Measurements from ENCODE around the gene PACRG.

PACRG gene

GRCh38 chr6:162798546-162799266 is 70.9 kb downstream of the PACRG start:
- no peak for DNase-seq

GRCh38 chr6:162814426-162814973 is 86.7 kb downstream of the PACRG start:
- DNase-seq = no peak

GRCh38 chr6:162817196-162817595 is 89.4 kb downstream of the PACRG start:
- DNase-seq = no peak

- no peak for DNase-seq
These were observed 91.5 kb downstream of the PACRG start for GRCh38 chr6:162819284-162819683.

DNA sequence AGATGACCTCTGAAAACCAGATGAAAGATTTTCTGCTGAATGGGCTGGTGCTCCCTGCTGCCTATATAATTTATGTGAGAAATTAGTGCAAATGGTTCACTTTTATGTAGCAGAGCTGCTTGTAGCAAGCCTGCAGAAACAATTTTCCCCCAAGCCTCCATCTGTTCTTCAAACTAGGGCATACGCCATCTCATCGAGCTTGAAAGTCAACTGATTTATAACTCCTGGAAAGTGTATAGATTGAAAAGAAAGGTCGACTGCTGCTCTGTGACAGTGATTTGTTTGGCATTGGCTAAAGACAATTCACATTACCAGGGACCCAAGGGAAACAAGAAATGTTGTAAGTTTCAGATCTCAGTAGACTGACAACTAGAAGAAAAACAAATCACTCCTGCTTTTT is 93.3 kb downstream of the PACRG start:
- no peak for DNase-seq

DNA sequence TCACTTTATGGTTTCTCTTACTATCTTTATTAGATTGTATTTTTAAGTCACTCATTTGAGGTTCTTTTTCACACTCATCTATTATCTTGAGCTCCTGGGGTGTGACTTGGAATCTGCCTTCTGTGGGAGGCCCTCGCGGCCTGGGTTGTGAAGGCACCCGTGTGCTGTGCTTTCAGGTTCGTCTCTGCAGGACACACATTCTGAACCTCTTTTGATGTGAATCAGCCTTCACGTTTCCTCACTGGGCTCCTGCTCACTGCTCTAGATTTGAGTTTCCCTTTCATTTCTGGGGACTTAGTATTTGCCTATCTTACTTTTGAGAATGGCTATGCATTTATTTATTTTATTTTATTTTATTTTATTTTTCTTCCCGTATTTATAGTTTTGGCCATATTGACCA is 97.8 kb downstream of the PACRG start:
- DNase-seq = no peak

DNA sequence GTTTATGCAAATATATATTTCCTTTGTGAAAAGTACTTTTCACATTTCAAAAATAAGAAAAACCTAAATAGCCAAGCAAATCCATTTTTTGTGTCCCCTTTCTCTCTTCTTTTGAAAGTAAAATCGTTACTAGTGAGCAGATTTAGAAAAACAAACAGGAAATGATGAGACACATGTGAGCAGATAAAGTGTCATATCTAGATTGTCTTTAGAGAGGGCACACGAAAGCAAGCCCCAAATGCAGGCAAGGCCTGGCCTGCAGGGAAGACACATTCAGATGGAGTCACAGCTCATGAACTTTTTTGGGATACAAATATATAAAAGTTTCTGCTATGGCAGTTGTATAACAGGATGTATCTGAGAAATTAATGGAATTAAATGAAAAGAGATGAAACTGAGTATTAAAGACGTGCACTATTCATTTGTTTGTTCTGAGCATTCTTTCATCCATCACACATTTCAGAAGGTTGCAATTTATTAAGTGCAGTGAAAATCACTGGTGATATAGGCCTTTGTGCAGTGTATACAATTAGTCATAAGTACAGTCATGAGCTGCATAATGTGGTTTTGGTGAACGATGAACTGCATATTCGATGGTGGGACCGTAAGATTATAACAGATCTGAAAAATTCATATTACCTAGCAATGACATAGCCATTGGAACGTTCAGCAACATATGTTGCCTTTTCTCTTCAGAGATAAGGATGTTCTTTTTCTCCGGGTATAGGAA is 101.4 kb downstream of the PACRG start:
- no peak for DNase-seq

- DNase-seq = no peak
These were observed 106.0 kb downstream of the PACRG start for GRCh38 chr6:162833776-162834175.

DNA sequence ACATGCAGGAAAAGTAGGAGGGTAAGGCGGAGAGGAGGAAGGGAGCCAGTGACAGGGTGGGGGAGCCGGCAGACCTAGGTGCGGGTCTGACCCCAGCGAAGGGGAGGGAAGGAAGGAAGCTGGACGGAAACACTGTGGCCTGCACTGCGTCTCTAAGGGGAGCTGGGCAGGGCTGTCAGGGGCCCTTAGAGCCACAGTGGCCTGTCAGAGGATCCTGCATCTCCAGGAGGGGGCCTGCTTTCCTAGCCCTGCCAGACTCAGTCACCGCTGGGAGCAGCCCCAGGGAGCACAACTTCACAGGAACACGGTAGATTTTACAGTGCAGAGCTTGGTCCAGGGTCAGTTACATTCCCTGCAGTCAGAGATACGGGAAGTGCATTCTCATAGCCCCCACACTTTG is 118.2 kb downstream of the PACRG start:
- no peak for DNase-seq

DNA sequence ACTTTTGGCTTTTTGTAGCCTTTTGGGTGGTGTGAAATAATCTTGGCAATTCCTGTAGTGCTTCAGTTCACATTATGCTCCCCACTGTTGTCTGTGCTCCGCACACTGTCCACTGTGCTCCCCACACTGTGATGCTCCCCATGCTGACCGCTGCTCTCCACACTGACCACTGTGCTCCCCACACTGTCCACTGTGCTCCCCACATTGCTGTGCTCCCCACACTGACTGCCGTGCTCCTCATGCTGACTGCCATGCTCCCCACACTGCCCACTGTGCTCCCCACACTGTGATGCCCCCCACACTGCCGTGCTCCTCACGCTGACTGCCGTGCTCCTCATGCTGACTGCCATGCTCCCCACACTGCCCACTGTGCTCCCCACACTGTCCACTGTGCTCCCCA is 118.9 kb downstream of the PACRG start:
- DNase-seq = no peak

DNA sequence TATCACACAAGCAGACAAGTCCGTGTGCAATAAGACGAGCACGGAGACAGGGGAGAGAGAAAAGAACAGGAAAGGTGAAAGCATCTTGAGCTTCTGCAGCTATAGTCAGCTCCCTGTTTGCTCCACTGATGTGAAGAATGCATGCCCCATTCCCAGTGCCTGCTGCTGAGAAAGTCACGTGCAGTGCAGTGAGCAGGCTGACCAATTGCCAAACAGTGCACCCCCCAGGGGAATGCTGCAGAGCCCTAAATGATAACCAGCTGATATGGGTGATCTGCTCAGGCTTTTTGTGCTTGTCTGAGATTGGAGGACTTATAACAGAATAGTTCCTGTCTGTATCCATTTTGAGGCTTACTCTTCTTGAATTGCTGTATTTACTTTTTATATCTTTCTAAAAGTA is 121.5 kb downstream of the PACRG start:
- DNase-seq = no peak

DNA sequence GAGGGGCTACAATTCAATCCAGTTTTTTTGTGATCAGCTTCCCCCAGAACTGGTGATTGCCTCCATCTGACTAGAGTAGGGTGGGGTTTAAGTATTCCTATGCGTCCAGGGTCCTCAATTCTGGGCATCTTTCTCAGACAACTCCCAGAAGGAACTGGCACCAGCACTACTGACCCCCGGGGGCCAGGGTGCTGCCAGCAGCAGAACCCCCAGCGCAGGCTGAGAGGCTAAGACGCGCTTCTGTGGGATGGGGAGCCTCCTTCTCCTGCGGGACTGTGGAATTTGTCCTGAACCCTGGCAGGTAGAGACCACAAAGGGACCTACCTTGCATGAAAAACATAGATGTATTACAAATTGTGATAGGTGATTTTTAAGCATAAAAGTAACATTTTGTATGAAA is 124.4 kb downstream of the PACRG start:
- DNase-seq = no peak

DNA sequence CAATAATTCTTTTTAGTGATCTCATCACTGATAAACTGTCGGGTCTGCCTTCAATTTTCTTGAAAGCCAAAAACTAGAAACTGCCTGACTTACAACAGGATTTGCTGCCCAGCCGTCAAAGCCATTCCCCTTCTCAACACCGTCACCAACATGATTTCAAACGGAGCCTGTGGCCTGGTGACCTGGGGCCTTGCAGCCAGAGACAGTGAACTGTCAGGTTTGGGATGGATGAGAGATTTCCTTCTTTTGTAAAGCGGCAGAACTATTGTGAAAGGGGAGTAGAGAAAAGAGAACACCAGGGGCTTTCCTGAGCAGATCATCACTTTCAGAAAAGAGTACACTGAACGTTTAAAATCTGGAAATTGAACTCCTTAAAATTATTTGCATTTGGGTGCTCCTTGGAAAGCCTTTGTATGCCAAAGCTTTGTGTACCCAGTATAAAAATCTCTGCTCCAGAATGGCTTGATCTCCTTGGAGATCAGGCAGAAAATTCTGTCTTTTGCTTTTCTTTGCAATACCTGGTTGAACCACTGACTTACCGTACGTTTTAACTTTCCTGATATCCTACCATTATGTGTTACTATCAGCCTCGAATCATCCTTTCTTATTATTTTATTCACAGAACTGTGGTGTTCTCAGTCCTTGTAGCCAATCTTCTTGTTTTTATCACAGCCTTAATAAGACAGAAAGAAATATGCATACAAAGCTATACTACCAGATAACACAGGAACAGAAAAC is 125.2 kb downstream of the PACRG start:
- no peak for DNase-seq

- no peak for DNase-seq
These were observed 126.5 kb downstream of the PACRG start for GRCh38 chr6:162854228-162854627.

GRCh38 chr6:162854734-162855191 is 127.0 kb downstream of the PACRG start:
- no peak for DNase-seq

- peak; percentile 49 for DNase-seq
These were observed 129.1 kb downstream of the PACRG start for GRCh38 chr6:162856885-162857284.

DNA sequence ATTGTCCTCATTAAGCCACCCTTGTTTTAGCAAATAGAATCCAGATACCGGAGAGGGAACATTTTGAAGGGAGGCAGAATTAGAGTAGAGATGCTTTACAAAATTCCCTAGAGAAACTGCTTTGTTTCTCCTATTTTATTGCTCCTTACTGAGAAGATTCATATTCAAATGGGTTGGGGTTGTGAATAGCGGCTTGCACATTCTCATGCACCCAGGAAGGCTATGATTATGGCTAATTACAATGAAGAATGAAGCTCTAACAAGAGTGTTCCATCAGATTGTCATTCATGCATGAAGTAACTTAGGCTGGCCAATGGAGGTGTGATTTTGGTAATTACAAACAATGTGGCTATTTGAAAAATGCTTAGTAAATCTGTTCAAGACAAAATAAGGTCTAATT is 129.6 kb downstream of the PACRG start:
- DNase-seq = peak; percentile 11

DNA sequence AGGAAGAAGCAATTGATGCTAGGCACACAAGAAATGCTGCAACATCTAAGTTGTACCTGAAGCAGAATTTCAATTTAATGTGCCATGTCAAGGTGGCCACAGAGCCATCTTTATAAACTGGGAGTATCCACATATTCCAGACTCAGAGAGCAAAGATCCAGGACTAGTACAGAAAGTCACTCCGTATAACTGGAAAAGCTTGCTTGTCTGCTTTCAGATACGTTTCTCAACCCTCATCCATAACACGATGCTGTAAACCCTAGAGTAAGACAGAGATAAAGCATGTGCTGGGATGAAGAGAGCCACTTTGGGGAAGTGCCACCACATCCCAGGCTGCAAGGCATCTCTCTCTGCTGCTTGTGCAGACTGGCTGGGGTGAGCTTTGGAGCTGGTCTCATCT is 134.7 kb downstream of the PACRG start:
- no peak for DNase-seq

DNA sequence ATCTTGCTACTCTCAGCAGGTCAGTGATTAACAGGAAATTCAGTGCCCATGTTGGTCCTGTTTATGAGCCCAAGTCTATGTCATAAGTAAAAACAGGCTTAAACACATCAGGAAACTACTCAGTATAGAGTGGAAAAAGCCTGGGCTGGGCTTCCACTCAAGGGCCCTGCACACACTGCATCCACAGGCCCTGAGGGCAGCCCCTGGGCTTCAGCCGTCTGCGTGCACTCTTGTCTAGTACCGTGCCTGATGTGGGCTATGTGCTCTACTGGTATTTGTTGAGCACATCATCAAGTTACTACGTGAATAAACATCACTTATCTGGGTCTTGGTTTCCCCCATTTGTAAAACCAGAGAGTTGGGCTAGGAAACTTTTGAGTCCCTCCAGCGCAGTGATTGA is 135.2 kb downstream of the PACRG start:
- DNase-seq = no peak

DNA sequence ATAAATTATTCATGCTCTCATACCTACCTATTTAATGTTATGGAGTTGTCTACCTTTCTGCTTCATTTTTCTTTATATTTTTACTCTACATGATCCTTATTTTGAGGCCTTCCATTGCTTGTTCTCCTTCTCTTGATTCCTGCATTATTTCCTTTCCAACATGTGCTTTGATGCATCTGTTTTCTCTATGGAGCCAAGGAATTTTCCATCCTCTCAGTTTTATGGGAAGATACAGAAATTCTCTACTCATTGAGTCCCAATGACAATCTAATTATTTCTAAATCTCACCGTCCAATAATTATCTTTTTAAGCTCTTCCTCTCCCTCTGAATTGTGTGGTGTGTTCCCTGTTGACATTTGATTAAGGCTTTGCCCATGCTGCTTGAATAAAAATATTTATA is 136.0 kb downstream of the PACRG start:
- DNase-seq = no peak

GRCh38 chr6:162864911-162865310 is 137.1 kb downstream of the PACRG start:
- no peak for DNase-seq

DNA sequence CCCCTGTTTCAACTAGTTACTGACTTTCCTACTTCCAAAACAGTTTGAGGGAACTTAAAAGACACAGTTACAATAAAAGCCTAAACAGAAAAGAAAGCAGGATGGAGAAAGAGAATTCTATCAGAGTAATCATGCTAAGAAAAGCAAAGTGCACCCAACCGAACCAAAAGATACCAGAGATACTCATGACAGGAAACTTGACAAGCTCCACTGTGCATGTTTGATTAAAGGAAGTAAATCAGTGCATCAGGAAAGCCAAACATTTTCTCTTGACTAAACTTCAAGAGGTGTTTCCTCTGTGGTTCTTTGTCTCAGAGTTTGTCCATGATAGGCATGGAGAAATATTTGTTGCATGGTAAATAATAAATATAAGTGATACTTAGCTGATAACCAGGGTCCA is 138.9 kb downstream of the PACRG start:
- DNase-seq = no peak

DNA sequence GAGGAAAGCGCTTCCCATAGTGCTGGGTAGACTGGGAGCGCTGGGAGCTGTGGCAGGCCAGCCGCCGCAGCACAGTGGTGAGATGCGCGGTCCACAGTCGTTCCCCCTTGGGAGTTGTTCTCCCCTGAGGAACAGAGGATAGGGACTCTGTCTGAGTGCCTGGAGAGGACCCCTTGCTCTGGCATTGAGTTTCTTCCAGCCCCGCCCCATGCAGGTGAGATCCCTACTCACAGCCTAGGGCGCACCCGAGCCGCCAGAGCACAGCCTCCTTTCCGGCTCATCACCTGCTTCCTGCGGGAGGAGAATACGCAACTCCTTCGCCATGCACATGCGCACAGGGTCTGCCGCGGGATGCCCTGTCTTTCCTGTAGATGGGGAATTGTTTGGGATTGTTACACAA is 140.6 kb downstream of the PACRG start:
- no peak for DNase-seq

GRCh38 chr6:162871966-162872365 is 144.2 kb downstream of the PACRG start:
- no peak for DNase-seq
